Progenitor cell of endocrine pancreas (in vitro differentiated cells): Measurements from ENCODE around the gene NCAPD3. TPM values are rescaled to one million over a fixed set of nuclear protein-coding genes. Genes with fewer than 3 reads are reported as not detected.

ENCODE experiments used
- DNase-seq: peaks from one replicate; pipeline ENCODE4 v3.0.0; 2021; ENCODE audit warnings: low spot score; ENCODE audit not compliant: unreplicated experiment
- H3K27ac Mint-ChIP-seq: 2 replicates; pipeline ENCODE4 v1.8.0; 2021; ENCODE audit warnings: mild to moderate bottlenecking, moderate library complexity, mixed read lengths
- H3K27me3 Mint-ChIP-seq: 2 replicates; pipeline ENCODE4 v1.8.0; 2021; ENCODE audit warnings: mixed read lengths
- H3K36me3 Mint-ChIP-seq: 2 replicates; pipeline ENCODE4 v1.8.0; 2022; ENCODE audit warnings: mixed read lengths; ENCODE audit not compliant: insufficient read depth
- H3K4me1 Mint-ChIP-seq: 2 replicates; pipeline ENCODE4 v1.8.0; 2021; ENCODE audit warnings: low read depth, mixed read lengths
- H3K4me3 Mint-ChIP-seq: 2 replicates; pipeline ENCODE4 v1.8.0; 2021; ENCODE audit warnings: low read depth, mild to moderate bottlenecking, moderate library complexity, mixed read lengths
- H3K9me3 Mint-ChIP-seq: 2 replicates; pipeline ENCODE4 v1.8.0; 2021; ENCODE audit warnings: low read depth, mixed read lengths
- CTCF ChIP-seq: fragments of 200-600 bp; sonication (generic); IDR thresholded peaks from one replicate; pipeline ENCODE4 v1.5.0; 2021; ENCODE audit warnings: antibody characterized with exemption, mild to moderate bottlenecking; ENCODE audit not compliant: unreplicated experiment
- total RNA-seq: library from RNA; stranded (reverse); gene quantifications from 2 replicates; pipeline ENCODE4 v1.2.1, GENCODE V29; 2021

The NCAPD3 gene
- total RNA-seq, 1 donor from 2014 or later: 30.0 TPM

GRCh38 chr11:134231958-134232659 lies 8.3 kb upstream of the NCAPD3 start:
- Mint-ChIP-seq H3K4me3 (no peak overlapping the region), H3K27ac (no peak overlapping the region), H3K27me3 (no peaks in the 10 kb centered on the region), H3K9me3 (no peaks in the 10 kb centered on the region), H3K4me1 (no peaks in the 10 kb centered on the region), H3K36me3 (peaks cover 1% of the 10 kb centered on the region)
- DNase-seq: no peak
- no peak for TF ChIP-seq CTCF

- H3K4me1 Mint-ChIP-seq: peaks cover 6% of the 10 kb centered on the region
- no peak for TF ChIP-seq CTCF
- H3K4me3 Mint-ChIP-seq: no peak overlapping the region
- no peaks in the 10 kb centered on the region for H3K27me3 Mint-ChIP-seq
- no peaks in the 10 kb centered on the region for H3K36me3 Mint-ChIP-seq
- H3K27ac Mint-ChIP-seq: no peak overlapping the region
- no peak for DNase-seq
- H3K9me3 Mint-ChIP-seq: no peaks in the 10 kb centered on the region
Observed at GRCh38 chr11:134230339-134230738, 6.6 kb upstream of the NCAPD3 start.

- H3K27me3 Mint-ChIP-seq: no peaks in the 10 kb centered on the region
- no peaks in the 10 kb centered on the region for H3K9me3 Mint-ChIP-seq
- H3K36me3 Mint-ChIP-seq: no peaks in the 10 kb centered on the region
- H3K4me1 Mint-ChIP-seq: peaks cover 8% of the 10 kb centered on the region
- DNase-seq: no peak
- H3K27ac Mint-ChIP-seq: no peak overlapping the region
- no peak for TF ChIP-seq CTCF
- H3K4me3 Mint-ChIP-seq: no peak overlapping the region
Observed at GRCh38 chr11:134229126-134229790, 5.5 kb upstream of the NCAPD3 start.

- Mint-ChIP-seq H3K36me3 (no peaks in the 10 kb centered on the region), H3K27me3 (no peaks in the 10 kb centered on the region), H3K4me3 (no peak overlapping the region), H3K9me3 (no peaks in the 10 kb centered on the region), H3K4me1 (peaks cover 8% of the 10 kb centered on the region), H3K27ac (no peak overlapping the region)
- no peak for DNase-seq
- no peak for TF ChIP-seq CTCF
Observed at GRCh38 chr11:134228625-134229024, 4.9 kb upstream of the NCAPD3 start.

- peaks cover 14% of the 10 kb centered on the region for H3K4me1 Mint-ChIP-seq
- H3K27me3 Mint-ChIP-seq: no peaks in the 10 kb centered on the region
- TF ChIP-seq CTCF: no peak
- DNase-seq: no peak
- H3K27ac Mint-ChIP-seq: no peak overlapping the region
- no peaks in the 10 kb centered on the region for H3K9me3 Mint-ChIP-seq
- H3K4me3 Mint-ChIP-seq: peak overlapping the region; percentile 33
- no peaks in the 10 kb centered on the region for H3K36me3 Mint-ChIP-seq
Observed at GRCh38 chr11:134226806-134227325, 3.1 kb upstream of the NCAPD3 start.
